GM12864 (cell line): ENCODE data around the gene TNMD.

Experiments
- DNase-seq: peaks from one replicate; pipeline ENCODE4 v3.0.0-alpha.2; 2011; ENCODE audit warnings: low read depth
- H3K4me3 ChIP-seq: 2 replicates; pipeline ENCODE4 v1.5.1; 2011; ENCODE audit warnings: mild to moderate bottlenecking, low read depth, low read length, control low read depth
- TF ChIP-seq, protein P1 (sequence below): IDR thresholded peaks from 2 replicates; pipeline ENCODE4 v1.5.1; 2011; ENCODE audit warnings: low read depth, mild to moderate bottlenecking, moderate library complexity, low read length, control low read depth, inconsistent platforms; ENCODE audit errors: missing control alignments

Gene TNMD

GRCh38 chrX:100596601-100597000 is 11.9 kb downstream of the TNMD start:
- no peak overlapping the region for H3K4me3 ChIP-seq
- TF ChIP-seq, protein P1, sequence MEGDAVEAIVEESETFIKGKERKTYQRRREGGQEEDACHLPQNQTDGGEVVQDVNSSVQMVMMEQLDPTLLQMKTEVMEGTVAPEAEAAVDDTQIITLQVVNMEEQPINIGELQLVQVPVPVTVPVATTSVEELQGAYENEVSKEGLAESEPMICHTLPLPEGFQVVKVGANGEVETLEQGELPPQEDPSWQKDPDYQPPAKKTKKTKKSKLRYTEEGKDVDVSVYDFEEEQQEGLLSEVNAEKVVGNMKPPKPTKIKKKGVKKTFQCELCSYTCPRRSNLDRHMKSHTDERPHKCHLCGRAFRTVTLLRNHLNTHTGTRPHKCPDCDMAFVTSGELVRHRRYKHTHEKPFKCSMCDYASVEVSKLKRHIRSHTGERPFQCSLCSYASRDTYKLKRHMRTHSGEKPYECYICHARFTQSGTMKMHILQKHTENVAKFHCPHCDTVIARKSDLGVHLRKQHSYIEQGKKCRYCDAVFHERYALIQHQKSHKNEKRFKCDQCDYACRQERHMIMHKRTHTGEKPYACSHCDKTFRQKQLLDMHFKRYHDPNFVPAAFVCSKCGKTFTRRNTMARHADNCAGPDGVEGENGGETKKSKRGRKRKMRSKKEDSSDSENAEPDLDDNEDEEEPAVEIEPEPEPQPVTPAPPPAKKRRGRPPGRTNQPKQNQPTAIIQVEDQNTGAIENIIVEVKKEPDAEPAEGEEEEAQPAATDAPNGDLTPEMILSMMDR, result no peak

DNA sequence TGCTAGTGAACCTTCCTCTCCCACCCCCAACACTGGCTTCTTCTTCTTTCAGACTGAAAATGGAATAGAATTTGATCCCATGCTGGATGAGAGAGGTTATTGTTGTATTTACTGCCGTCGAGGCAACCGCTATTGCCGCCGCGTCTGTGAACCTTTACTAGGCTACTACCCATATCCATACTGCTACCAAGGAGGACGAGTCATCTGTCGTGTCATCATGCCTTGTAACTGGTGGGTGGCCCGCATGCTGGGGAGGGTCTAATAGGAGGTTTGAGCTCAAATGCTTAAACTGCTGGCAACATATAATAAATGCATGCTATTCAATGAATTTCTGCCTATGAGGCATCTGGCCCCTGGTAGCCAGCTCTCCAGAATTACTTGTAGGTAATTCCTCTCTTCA is 14.7 kb downstream of the TNMD start:
- no peak for DNase-seq
- H3K4me3 ChIP-seq, result no peak overlapping the region
- TF ChIP-seq, protein P1, result no peak

More at GRCh38 chrX:100596601-100597000, 11.9 kb downstream of the TNMD start:
- no peak for DNase-seq

GRCh38 chrX:100600340-100600739 is 15.6 kb downstream of the TNMD start:
- TF ChIP-seq, protein P1, result no peak
- no peak overlapping the region for H3K4me3 ChIP-seq
- DNase-seq, result no peak

- TF ChIP-seq, protein P1, result no peak
- DNase-seq, result no peak
- no peak overlapping the region for H3K4me3 ChIP-seq
Measured at GRCh38 chrX:100600758-100601157, 16.0 kb downstream of the TNMD start.

GRCh38 chrX:100606753-100607152 is 22.0 kb downstream of the TNMD start:
- DNase-seq, result no peak

GRCh38 chrX:100609591-100609990 is 24.9 kb downstream of the TNMD start:
- DNase-seq, result no peak
- TF ChIP-seq, protein P1, result no peak

More at GRCh38 chrX:100606753-100607152, 22.0 kb downstream of the TNMD start:
- TF ChIP-seq, protein P1, result no peak
- no peak overlapping the region for H3K4me3 ChIP-seq

GRCh38 chrX:100611951-100612350 is 27.2 kb downstream of the TNMD start:
- DNase-seq, result no peak
- TF ChIP-seq, protein P1, result no peak

More at GRCh38 chrX:100609591-100609990, 24.9 kb downstream of the TNMD start:
- no peak overlapping the region for H3K4me3 ChIP-seq

More at GRCh38 chrX:100611951-100612350, 27.2 kb downstream of the TNMD start:
- no peak overlapping the region for H3K4me3 ChIP-seq
